ENCODE measurements around the gene MZT2A.
A peak's percentile ranks its signal among the peaks of the same experiment; 100 is the strongest.
"Not testable (repeated sequence)": the region's sequence is repeated elsewhere in the genome, so short reads cannot be mapped to it uniquely, and the experiment has no call there.

MZT2A gene

DNA sequence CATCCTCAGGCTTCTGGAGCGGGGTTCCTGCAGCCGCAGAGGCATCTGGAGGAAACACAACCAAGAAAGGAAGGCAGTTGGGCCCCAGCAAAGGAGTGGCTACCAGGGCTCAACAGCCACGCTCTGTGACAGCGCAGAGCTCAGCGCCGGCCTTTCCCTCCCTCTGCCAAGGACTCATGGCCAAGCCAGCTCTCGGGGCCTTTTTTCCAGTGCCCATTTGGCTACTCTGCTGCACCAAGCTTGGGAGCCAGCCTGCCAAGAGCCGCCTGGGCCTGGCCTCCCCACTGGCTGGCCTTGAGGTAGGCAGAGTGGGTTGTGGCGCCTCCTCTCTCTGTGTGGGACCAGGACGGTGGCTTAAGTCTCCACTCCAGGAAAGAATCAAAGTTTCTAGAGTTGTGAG, 28.3 kb upstream of the MZT2A start:
- no peak for DNase-seq (ENCODE audit: low read depth in 2 of 2)

DNA sequence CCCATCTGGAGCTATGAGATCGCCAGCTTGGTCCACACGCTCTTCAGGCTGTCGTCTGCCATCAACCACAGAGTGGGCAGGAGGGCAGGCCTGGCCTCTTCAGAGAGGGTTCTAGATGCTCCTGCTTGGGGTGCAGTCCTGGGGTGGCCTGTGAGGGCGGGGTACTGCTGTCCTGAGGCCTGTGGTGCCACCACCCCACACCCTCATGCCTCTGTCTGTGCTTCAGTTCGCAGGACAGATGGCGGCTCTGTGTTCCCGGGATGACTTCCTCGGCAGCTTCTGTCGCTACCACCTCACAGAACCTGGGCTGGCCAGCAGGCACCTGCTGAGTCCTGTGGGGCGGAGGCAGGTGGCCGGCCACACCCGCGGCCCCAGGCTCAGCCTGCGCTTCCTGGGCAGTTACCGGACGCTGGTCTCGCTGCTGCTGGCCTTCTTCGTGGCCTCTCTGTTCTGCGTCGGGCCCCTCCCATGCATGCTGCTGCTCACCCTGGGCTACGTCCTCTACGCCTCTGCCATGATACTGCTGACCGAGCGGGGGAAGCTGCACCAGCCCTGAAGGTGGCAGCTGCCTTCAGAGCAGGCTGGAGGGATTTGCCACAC, 27.8 kb upstream of the MZT2A start:
- DNase-seq (ENCODE audit: low read depth in 2 of 2): not testable (repeated sequence)

DNA sequence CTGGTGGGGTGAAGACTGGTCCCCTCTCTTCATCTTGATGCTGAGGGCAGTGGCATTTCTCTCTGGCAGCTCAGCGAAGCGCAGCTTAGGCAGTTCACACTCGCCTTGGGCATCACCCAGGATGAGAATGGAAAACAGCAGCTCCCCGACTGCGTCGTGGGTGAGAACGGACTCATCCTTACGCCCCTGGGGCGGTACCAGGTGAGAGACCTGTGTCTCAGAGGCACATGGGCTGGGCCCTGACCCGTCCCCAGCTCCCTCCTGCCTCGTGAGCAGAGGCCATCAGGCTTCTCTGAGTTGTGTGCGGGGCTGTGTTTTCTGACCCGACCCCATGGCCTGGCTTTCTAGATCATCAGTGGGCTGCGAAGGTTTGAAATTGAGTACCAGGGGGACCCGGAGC, 27.3 kb upstream of the MZT2A start:
- no peak for DNase-seq (ENCODE audit: low read depth in 2 of 2)

DNA sequence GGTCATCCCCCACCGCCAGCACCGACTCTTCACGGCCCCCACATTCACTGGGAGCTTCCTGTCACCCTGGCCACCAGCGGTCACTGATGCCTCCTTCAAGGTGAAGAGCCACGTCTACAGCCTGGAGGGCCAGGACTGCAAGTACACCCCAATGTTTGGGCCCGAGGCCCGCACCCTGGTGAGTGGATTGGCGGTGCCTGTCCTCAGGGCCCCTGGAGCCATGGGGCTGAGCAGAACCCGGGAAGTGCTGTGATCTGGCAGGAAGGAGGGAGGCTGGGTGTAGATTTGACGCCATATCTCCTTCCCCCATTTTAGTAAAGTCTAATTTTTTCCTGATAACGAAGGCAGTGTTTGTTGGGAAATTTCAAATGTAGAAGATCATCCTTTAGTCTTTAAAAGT, 26.3 kb upstream of the MZT2A start:
- DNase-seq (ENCODE audit: low read depth in 2 of 2): not testable (repeated sequence)

DNA sequence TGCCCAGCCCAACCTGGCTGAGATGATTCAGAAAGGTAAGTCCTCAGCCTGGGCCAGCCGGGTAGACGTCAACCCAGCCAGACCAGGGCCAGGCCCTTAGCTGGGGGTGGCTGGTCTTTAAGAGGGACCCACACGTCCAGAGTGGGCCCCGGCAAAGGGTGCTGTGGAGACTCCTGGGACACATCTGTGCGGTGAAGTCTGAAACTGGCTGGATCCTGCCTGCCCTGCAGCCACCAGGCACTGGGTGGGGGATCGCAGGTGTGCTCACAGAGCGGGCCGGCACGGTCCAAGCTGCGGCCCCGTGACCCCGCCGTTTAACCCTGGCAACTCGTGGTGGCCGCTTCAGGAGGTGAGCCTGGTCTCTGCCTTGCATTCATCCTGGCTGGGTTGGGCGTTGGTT, 25.7 kb upstream of the MZT2A start:
- DNase-seq (ENCODE audit: low read depth in 2 of 2): not testable (repeated sequence)

DNA sequence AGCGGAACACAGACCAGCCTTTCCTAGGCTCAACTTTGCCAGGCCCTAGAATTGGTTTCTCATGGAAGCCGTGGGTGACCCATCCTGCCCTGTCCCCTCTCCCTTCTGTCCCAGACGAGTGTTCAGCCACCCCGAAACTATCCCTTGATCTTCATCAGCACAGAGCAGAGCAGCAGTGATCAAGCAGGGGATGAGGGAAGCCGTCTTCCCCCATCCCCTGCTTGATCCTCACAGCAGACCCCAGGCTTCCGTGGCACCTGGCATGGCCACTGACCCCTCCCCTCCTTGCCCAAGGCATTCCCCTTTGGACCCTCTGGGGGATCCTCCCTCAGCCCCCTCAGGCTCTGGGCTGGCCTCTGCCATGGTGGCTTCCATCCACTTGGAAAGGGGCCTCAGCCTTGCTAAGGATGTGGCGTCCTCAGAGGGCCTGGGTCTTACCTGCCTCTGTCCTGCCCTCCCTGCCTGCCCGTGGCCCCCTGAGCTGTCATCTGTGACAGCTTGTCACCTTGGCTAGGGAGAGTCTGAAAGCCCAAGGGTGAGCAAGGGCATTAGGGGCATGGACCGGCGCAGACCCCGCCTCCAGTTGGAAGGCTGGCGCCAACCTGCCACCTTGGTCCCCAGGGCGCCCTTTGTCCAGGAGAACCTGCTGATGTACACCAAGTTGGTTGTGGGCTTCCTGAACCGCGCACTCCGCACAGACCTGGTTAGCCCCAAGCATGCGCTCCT, 25.1 kb upstream of the MZT2A start:
- DNase-seq (ENCODE audit: low read depth in 2 of 2): no peak

DNA sequence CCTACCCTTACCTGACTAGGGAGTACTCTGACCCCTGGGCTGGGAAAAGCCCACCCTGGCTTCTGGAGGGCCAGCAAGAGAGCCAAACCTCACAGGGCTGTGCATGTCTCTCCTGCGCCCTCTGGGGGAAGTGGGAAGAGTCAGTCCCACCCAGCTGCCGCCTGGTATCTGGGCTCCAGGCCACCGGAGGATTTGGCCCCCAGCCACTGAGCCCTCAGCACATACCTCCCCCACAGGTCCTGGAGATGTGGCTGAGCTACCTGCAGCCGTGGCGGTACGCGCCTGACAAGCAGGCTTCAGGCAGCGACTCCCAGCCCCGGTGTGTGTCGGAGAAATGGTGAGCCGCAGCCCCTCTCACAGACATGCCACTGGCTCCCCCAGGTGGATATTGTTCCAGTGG, 24.4 kb upstream of the MZT2A start:
- not testable (repeated sequence) for DNase-seq (ENCODE audit: low read depth in 2 of 2)

DNA sequence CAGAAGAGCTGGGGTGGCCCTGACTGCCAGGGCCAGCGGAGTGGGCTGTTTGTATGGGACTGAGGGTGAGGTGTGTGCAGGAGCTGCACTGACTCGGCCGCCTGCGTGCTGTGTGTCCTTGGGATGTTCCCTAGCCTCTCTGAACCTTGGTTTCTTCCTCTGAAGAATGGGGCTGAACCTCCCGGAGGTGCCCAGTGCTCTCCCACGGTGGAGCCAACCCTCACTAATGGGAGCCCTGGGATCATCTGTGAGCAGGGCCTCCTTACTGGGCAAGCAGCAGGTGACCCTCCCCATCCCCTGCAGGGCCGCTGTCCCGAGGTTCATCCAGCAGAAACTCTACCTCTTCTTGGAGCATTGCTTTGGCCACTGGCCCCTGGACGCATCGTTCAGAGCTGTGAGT, 23.8 kb upstream of the MZT2A start:
- no peak for DNase-seq (ENCODE audit: low read depth in 2 of 2)

DNA sequence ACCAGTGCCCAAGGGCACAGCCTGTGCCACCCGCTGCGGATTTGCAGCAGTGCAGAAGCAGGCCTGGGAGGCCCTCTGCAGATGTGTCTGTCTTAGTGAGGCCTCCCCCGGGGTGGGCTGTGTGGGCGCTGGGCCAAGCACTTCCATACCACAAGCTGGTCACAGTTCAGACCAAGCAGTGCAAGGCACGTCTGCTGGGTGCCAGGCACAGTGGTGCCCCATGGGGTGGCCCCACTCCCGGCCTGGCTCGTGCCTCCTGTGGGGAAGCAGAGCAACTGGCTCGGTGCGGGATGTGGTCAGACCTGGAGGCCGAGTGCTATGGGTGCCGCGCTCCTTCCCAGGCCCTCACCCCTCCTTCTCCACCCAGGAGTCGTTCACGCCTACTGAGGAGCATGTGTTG, 23.0 kb upstream of the MZT2A start:
- not testable (repeated sequence) for DNase-seq (ENCODE audit: low read depth in 2 of 2)

DNA sequence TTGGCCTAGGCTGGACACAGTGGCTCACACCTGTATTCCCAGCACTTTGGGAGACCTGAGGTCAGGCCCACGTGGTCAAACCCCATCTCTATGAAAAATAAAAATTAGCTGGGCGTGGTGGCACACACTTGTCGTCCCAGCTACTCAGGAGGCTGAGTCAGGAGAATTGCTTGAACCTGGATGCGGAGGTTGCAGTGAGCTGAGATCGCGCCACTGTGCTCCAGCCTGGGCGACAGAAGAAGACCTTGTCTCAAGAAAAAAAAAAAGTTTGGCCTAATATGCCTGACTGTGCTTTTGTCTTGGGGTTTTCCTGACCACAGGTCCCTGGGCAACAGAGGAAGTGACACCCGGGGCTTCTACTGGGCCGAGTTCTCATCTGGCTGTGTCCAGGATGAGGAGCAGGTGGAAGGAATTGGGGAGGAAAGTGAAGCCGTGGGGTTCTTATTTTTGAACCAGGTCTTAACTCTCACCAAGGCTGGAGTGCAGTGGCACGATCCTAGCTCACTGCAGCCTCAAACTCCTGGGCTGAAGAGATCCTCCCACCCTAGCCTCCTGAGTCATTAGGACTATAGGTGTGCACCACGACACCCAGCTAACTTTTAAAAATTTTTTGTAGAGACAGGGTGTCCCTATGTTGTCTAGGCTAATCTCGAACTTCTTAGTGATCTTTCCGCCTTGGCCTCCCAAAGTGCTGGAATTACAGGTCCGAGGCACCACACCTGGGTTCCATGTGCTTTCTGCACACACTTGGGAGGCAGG, 22.4 kb upstream of the MZT2A start:
- DNase-seq (ENCODE audit: low read depth in 2 of 2): not testable (repeated sequence)

DNA sequence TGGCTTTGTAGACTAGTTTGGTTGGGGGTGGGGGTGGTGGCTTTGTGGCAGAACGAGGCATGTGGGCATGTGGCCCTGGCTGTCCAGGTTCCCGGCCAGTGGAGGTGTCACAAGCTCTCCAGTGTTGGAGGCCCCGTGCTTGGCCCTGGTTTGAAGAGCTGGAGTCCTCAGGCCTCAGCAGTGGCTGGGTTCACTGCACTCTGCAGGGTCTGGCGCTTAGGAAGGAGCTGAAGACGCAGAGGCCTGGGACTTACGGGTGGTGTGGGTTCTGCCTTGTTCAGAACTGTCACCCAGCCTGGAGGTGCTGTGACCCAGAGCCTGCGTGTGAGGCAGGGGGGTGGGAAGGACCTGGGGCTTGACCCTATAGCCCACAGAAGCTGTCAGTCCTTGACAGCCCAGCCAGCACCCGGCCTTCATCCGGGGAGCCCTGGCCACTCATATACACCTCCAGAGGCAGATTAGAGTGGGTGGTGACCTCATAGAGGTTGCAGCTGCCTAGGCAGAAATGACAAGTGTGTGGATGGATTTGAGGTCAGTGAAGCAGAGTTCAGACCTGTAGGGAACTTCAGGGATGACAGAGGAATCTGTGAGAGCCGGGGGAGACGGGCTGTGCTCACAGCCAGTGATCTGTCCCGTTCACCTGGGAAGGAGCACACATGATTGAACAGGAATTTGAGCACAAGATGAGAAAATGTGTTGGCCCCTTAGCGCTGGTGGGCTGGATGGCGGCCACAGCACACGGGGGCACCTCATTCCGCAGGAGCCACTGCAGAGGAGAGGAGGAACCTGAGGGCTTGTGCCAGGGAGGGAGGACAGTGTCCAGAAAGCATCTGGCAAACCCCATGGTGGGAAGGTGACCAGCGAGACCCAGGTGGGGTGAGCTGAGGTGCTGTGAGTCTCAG, 20.0 kb upstream of the MZT2A start:
- DNase-seq (ENCODE audit: low read depth in 2 of 2): not testable (repeated sequence)

DNA sequence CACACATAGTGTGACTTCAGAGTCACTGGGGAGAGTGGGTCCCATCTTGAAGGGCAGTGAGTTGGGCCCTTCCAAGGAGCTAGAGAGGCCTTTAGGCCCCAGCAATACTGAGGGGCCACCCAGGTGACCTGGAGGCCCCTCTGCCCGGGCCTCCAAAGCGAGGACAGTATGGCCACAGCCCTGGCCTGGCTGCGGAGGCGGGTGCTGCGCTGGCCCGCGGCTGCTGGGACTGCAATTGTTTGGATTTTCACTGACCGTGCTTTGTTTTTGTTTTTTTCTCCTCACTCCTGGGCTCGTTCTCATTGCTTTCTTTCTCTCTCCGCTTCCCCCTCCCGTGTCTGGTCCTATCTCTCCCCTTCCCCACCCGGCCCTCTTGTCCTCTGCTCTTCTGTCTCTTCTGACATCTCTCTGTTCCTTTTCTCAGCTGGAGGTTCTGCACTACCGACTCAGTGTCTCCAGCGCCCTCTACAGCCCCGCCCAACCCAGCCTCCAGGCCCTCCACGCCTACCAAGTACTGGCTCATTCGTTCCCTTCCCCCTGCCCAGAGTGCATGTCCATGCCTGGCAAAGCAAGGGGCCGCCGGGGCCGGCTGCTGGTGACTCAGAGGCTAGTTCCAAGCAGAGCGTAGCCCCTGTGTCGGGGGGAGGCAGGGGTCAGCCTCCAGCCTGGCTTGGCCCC, 19.2 kb upstream of the MZT2A start:
- DNase-seq (ENCODE audit: low read depth in 2 of 2): not testable (repeated sequence)

DNA sequence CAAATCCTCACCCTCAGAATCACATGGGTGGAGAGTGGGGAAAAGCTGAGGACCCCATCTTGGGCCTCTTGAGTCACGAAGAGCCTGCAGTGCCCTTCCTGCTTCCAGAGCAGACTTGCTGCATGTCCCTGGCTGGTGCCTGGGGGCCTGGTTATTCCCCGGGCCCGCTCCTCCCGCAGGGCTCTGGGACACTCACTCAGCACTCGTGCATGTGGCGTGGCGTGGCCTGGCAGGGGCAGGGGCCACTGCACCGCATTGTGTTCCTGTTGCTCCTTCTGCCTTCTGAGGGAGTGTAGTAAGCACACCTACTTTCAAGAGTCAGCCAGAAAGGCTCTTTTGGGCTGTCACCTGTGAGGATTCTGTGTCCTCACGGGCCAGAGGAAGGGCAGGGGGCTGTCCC, 17.4 kb upstream of the MZT2A start:
- DNase-seq (ENCODE audit: low read depth in 2 of 2): no peak

DNA sequence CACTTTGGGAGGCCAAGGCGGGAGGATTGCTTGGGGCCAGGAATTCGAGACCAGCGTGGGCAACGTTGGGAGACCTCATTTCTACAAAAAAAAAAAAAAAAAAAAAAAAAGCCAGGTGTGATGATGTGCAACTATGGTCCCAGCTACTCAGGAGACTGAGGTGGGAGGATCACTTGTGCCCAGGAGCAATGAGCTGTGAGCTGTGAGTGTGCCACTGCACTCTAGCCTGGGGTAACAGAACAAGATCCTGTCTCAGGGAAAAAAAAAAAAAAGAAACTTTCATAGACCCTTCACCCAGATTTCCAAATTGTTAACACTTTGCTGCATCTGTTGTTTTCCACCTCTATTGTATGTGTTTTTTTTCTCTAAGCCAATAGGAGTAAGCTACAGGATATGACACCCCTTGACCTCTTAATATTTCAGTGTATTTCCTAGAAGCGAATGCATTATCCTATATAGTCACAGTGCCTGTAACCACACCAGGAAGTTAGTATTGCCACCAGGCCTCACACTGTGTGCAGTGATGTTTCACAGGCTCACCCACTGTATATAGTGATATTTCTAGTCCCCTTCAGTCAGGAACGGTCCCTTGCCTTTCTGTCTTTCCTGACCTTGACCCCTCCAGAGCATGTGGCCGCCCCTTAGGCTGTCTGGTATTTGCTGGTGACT, 12.0 kb upstream of the MZT2A start:
- DNase-seq (ENCODE audit: low read depth in 2 of 2): not testable (repeated sequence)

DNA sequence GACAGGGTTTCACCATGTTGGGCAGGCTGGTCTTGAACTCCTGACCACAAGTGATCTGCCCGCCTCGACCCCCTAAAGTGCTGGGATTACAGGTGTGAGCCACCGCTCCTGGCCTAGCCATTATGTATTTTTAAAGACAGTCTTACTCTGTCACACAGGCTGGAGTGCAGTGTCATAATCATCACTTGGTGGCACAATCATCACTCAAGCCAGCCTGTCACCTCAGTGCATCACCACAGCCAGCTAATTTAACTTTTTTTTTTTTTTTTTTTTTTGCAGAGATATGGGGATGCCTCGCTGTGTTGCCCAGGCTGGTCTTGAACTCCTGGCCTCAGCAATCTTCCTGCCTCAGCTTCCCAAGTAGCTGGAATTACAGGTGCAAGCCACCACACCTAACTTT, 11.4 kb upstream of the MZT2A start:
- not testable (repeated sequence) for DNase-seq (ENCODE audit: low read depth in 2 of 2)

DNA sequence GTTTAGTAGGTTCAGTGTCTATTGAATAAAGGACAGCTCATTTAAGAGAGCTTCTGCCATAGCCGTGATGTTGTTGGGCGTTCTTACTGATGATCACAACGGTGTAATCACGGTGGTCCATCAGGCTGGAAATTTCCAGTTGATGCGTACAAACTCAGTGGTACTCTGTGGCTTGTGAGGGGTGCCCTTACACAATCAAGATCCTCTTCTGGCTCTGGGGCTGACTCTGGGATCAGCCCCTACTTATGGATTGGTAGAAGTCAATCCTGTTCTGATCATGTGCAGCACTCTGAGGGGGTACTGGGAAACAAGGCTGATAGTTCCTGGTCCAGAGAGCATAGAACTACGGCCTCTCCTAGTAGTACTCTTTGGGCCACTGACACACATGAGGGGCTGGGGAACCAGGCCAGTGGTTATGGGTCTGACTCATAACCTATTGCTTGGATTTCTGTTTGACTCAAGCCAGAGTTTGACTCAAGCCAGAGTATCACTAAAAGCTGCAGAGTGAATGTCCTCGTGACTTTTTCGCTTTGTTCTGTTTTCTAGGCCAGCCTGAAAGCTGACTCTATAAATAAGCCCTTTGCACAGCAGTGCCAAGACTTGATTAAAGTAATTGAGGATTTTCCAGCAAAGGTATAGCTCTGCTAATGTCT, 6.2 kb upstream of the MZT2A start:
- not testable (repeated sequence) for DNase-seq (ENCODE audit: low read depth in 2 of 2)

DNA sequence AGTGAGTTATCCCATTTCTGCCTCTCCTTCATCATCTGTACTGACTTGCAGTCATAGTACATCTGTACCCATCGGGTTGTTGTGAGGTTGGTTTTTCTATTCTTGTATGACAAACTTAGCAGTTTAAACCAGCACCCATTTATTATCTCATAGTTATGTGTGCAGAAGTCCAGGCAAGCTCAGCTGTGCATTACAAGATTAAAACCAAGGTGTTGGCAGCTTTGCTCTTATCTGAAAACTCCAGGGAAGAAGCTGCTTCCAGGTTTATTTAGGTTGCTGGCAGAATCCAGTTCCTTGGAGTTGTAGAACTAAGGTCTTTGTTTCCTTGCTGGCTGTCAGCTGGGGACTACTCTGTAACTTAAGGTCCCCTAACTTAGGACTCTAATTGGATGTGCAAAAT, 3.3 kb upstream of the MZT2A start:
- DNase-seq (ENCODE audit: low read depth in 2 of 2): not testable (repeated sequence)

DNA sequence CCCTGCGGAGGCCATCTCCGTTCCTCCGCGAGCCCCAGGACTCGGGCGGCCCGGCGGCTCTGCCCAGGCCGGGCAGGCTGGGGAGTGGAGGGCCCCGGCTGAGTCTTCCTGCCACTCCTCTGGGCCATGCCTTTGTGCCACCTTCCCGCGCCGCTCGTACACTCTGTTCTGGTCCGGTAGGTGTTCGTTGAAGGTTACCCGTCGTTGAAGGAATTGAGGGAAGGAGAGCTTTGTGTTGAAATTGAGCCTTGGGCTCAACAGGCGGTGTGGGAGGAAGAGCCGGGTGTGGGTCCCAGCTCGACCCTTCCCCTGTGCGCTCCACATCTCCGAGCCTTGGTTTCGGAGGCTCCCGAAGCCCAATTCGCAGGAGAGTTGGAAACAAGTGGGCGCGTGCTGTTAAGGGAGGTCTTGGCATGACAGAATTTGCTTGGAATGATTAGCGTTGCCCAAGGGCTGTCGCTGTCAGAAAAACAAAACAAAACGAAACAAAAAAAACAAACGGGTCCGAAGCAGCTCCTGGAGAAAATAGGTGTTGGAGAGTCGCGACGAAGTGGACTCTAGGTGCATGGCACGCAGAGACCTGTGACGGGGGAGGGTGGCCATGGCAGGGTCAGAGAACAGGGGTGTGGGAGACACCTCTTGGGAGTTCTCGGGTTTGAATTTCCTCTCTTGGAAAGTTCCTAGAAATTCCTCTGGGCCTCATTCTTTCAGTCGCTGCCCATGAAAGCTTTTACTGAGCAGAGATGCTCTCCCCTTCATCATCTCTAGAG, 1.2 kb upstream of the MZT2A start:
- DNase-seq (ENCODE audit: low read depth in 2 of 2): no peak

DNA sequence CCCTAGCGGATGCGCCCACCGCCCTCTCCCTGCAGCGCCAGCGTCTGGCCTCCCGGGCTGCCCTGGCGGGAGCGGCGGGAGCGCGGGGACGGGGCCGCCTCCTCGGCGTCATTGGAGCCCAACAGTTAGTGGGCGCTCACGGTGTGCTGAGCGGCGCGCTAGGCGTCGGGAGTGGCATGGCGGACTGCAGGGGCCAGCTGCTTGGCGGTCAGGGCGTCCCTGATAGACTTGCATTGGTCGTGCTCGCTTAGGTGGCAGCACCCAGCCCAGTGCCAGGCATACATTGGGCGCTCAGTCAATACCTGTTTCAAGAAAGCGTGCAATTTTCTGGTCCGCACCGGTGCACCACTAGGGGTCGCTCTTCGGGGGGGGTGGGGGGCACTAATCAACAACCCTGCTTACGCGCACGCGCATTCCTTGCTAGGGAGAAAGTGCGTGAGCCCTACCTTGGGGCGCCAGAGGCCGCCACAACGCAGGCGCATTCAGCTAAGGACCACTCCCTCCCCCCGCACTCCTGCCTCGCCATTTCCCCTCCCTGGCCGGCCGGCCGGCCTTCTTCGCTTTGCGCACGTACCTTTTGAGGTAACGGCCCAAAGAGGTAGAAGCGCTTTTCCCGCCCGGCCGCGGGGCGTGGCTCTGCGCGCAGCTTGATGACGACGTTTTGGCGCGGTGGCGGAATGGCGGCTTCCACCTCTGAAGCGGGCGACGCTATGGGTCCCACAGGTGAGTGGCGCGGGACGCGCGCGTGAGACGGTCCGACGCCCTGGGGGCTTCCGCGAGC, 411 bp upstream of the MZT2A start:
- DNase-seq (ENCODE audit: low read depth in 2 of 2): peak; percentile 85 to 86
